HG03432 (cell line): Measurements from ENCODE around the gene ARF6.
"Not testable (repeated sequence)": the region's sequence is repeated elsewhere in the genome, so short reads cannot be mapped to it uniquely, and the experiment has no call there.

Source experiments
- ATAC-seq: cut with Tn5 transposase; IDR thresholded peaks from one replicate; pipeline ENCODE4 v1.9.1; 2021; ENCODE audit warnings: mild to moderate bottlenecking, moderate library complexity; ENCODE audit not compliant: unreplicated experiment

The ARF6 gene

GRCh38 chr14:49892636-49893308 lies at the start of gene ARF6:
ARF6 (plus strand) TSS chr14:49893082; CDS start chr14:49893737, 655 bp downstream.
- ATAC-seq: peak; percentile 89

- ATAC-seq: no peak
These were observed 43.6 kb upstream of the ARF6 start for GRCh38 chr14:49849213-49849847.

- no peak for ATAC-seq
These were observed 41.1 kb upstream of the ARF6 start for GRCh38 chr14:49851813-49852212.

GRCh38 chr14:49852301-49853157 lies 40.4 kb upstream of the ARF6 start, which contains the start of gene NEMF:
NEMF (minus strand) TSS chr14:49852788; CDS start chr14:49852753, 35 bp downstream.
- peak; percentile 81 for ATAC-seq

- ATAC-seq: peak; percentile 13
These were observed 39.8 kb upstream of the ARF6 start for GRCh38 chr14:49853158-49853477.

- peak; percentile 45 for ATAC-seq
These were observed 39.1 kb upstream of the ARF6 start for GRCh38 chr14:49853572-49854375.

GRCh38 chr14:49857427-49858003 lies 35.4 kb upstream of the ARF6 start:
- no peak for ATAC-seq

- no peak for ATAC-seq
These were observed 34.5 kb upstream of the ARF6 start for GRCh38 chr14:49858383-49858782.

GRCh38 chr14:49860988-49861698 lies 31.7 kb upstream of the ARF6 start:
- no peak for ATAC-seq

GRCh38 chr14:49861699-49862088 lies 31.2 kb upstream of the ARF6 start:
- no peak for ATAC-seq

- ATAC-seq: peak; percentile 24
These were observed 30.7 kb upstream of the ARF6 start for GRCh38 chr14:49862089-49862673.

- no peak for ATAC-seq
These were observed 29.2 kb upstream of the ARF6 start for GRCh38 chr14:49863487-49864281.

- no peak for ATAC-seq
These were observed 27.4 kb upstream of the ARF6 start for GRCh38 chr14:49865431-49865859.

- peak; percentile 90 for ATAC-seq
These were observed 24.8 kb upstream of the ARF6 start for GRCh38 chr14:49867831-49868719.

- no peak for ATAC-seq
These were observed 24.2 kb upstream of the ARF6 start for GRCh38 chr14:49868720-49869114.

GRCh38 chr14:49870908-49871307 lies 22.0 kb upstream of the ARF6 start:
- ATAC-seq: no peak

GRCh38 chr14:49873548-49873947 lies 19.3 kb upstream of the ARF6 start:
- not testable (repeated sequence) for ATAC-seq
